GM21423 (cell line): ENCODE measurements around the gene USP15.
"Not testable (repeated sequence)": the region's sequence is repeated elsewhere in the genome, so short reads cannot be mapped to it uniquely, and the experiment has no call there.

ENCODE experiments used
- ATAC-seq: cut with Tn5 transposase; IDR thresholded peaks from one replicate; pipeline ENCODE4 v1.9.1; 2021; ENCODE audit warnings: mild to moderate bottlenecking, moderate library complexity; ENCODE audit not compliant: unreplicated experiment

USP15 gene

DNA sequence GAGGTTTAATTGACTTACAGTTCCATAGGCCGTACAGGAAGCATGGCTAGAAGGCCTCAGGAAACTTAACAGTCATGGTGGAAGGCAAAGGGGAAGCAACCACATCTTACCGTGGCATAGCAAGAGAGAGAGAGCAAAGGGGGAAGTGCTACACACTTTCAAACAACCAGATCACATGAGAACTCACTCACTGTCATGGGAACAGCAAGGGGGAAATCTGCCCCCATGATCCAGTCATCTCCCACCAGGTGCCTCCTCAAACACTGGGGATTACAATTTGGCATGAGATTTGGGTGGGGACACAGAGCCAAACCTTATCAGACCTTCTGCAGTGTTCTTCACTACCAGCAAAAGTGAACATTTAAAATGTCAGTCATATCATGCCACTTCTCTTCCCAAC lies 58.9 kb downstream of the USP15 start:
- no peak for ATAC-seq

- ATAC-seq, result no peak
These were observed 59.9 kb downstream of the USP15 start for GRCh38 chr12:62320054-62320453.

DNA sequence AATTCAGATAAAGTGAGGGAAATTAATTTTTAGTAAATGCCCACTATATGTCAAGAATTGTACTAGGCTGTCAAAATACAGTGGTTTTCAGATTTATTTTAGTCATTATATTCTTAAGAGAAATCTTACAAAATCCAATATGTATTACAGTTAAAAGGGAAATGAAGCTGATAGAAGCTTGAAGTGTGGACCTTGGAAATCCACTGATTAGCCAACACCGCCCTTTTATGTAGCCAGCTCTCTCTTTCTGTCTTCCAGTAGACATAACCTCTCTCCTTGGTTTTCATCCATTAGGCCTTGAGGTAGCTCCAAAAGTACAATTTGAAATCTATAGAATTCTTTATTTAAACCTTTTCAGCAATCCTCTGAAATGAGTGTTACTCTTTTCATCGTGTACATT lies 63.2 kb downstream of the USP15 start:
- no peak for ATAC-seq

DNA sequence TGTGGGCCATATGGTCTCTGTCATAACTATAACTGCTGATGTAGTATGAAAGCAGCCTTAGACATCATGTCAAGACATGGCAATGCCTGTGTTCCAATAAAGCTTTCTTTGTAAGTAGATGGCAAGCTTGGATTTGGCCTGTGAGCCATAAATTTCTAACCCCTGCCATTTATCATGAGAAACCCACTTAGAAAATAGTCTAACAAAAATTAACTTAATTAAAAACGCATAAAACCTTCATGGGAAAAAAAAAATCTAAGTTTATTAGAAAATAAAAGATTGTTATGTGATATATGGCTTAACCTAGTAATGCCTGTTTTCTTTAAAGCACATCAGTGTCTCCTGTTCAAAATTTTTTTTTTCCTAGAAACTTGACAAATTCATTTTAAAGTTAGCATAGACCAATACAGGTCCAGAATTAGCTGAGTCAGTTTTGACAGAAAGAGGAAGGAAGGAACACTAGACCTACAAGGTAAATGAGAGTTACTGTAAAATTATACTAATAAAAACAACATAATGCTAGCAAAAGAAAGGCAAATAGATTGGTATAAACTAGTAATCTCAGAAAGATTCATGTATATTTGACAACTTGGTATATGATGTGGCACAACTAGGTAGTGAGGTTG lies 68.2 kb downstream of the USP15 start:
- no peak for ATAC-seq

DNA sequence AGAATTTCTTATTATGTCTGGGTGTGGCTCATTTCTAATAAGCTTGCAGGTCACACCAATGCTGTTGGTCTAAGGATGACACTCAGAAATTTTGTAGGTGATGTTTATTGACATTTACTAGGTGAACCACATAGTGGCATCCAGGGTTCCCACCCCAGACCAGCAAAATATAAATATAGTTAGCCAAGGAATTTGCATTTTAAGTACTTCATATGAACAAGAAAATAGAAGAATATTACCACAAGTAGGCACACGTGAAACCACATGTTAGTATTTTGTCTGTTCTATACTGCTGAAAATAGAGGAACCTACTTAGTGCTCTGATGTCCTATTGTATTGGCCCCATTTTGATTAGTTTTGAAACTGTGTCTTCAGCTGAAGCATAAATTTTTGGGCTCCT lies 71.1 kb downstream of the USP15 start:
- peak; percentile 77 for ATAC-seq

- ATAC-seq, result no peak
These were observed 72.4 kb downstream of the USP15 start for GRCh38 chr12:62332598-62332997.

GRCh38 chr12:62335057-62335456 lies 74.9 kb downstream of the USP15 start:
- ATAC-seq, result no peak

DNA sequence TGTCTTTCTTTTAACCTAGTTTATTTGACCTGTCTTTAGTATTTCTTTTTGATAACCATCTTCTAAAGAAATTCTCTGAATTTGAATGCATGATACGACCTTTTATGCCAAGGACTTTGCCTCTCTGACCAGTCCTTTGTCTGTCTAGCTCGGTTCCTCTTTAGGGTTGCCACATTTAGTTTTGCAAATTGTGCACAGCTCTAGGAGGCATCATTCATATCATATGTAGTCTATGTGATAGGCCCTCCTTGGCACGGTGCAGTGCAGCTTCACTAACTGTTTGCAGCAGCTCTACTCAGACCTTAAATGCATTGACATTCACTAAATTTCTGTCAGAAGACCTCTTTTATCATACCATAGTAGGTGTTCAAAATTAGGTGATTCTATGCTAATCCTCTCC lies 75.6 kb downstream of the USP15 start:
- ATAC-seq, result no peak

DNA sequence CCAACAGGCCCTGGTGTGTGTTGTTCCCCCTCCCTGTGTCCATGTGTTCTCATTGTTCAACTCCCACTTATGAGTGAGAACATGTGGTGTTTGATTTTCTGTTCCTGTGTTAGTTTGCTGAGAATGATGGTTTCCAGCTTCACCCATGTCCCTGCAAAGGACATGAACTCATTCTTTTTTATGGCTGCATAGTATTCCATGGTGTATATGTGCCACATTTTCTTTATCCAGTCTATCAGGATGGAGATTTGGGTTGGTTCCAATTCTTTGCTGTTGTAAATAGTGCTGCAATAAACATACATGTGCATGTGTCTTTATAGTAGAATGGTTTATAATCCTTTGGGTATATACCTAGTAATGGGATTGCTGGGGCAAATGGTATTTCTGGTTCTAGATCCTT lies 77.4 kb downstream of the USP15 start:
- not testable (repeated sequence) for ATAC-seq

- not testable (repeated sequence) for ATAC-seq
These were observed 82.6 kb downstream of the USP15 start for GRCh38 chr12:62342614-62343303.

DNA sequence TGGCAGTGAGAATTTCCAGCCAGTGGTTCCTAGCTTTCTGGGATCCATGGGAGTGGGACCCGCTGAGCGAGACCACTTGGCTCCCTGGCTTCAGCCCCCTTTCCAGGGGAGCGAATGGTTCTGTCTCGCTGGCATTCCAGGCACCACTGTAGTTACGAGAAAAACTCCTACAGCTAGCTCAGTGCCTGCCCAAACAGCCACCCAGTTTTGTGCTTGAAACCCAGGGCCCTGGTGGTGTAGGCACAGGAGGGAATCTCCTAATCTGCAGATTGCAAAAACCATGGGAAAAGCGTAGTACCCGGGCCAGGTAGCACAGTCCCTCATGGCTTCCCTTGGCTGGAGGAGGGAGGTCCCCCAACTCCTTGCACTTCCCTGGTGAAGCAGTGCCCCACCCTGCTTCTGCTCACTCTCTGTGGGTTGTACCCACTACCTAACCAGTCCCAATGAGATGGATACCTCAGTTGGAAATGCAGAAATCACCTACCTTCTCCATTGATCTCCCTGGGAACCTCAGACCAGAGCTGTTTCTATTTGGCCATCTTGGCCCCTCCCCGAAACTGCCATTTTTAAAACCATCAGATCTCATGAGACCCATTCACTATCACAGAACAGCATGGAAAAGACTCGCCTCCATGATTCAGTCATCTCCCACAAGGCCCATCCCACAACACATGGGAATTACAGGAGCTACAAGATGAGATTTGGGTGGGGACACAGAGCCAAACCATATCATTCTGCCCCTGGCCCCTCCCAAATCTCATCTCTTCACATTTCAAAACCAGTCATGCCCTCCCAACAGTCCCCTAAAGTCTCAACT lies 83.3 kb downstream of the USP15 start:
- not testable (repeated sequence) for ATAC-seq

GRCh38 chr12:62344731-62345556 lies 84.7 kb downstream of the USP15 start:
- not testable (repeated sequence) for ATAC-seq

GRCh38 chr12:62345667-62346066 lies 85.5 kb downstream of the USP15 start:
- ATAC-seq, result no peak

DNA sequence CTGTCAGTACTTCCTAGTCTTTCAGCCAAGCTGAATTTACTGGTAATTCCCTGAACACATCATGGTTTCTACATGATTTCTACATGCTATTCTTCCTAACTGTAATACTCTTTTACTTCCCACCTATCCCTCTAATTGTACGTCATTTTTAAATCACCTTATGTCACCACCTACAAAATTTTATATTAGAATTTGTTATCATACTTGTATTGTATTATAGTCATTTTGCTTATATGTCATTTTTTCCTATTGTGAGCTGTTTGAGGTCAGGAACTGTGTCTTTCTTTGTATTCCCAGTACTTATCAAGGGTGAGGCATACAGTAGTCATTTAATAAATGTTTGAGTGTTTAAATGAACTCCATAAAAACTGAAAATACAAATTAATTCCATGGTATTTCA lies 86.6 kb downstream of the USP15 start:
- ATAC-seq, result no peak

GRCh38 chr12:62347922-62348650 lies 87.9 kb downstream of the USP15 start:
- ATAC-seq, result no peak

GRCh38 chr12:62350554-62350953 lies 90.3 kb downstream of the USP15 start:
- no peak for ATAC-seq

DNA sequence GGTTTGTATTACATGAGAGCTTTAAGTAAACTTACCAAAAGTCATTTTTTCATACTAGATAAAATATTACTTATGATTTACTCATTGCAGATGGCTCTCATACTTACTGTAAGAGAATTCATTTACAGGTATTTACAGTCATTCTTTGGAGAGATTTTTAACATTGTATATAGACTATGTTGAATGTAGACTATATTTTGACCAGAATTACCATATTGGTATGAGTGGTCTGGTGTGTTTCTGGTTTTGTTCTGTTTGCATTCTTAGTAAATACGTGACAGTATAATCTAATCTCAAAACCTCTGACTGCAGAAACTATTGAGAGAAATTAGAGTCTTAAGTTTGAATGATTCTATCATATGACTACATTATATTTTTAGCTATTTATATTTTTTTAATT lies 91.1 kb downstream of the USP15 start:
- ATAC-seq, result no peak

DNA sequence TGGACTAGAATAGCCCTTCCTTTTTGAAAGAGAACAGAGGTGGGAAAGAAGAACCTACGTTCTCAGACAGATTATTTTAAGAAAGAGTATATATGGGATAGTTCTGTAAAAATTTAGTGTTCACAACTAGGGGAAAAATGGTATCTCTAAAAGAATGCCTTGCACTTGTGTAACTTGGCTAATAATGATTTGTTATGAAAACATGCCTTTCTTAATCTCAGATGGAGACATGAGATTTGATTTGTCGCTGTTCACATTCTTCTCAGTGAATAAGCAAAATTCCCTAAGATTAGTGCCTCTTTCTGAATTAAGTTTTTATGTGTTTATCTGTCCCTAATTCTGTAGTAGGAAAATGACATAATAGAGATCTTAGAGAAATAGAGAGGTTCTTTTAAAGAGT lies 100.8 kb downstream of the USP15 start:
- no peak for ATAC-seq

- ATAC-seq, result no peak
These were observed 103.3 kb downstream of the USP15 start for GRCh38 chr12:62363506-62363905.

- not testable (repeated sequence) for ATAC-seq
These were observed 104.5 kb downstream of the USP15 start for GRCh38 chr12:62364697-62365096.
